ENCODE measurements around the gene SOX6.

- TF ChIP-seq POLR2A (IDR thresholded peaks at IDR 0.05), result no peak
- TF ChIP-seq CTCF (IDR thresholded peaks at IDR 0.05), result no peak
These were observed 38.6 kb downstream of the SOX6 start for GRCh38 chr11:16317712-16318111.

Measured in uterus (tissue), 2 donors.